H9 (cell line): ENCODE results near the gene HVCN1. TPM values are rescaled to one million over a fixed set of nuclear protein-coding genes. Genes with fewer than 3 reads are reported as not detected.

Source experiments
- DNase-seq: peaks from one replicate; pipeline ENCODE4 v3.0.0-alpha.2; 2017
- H2AFZ ChIP-seq: one replicate; pipeline ENCODE4 v1.6.1; 2013; ENCODE audit warnings: mild to moderate bottlenecking, low read length, control low read depth, moderate library complexity
- H2AK5ac ChIP-seq: 2 replicates; pipeline ENCODE4 v1.6.1; 2013; ENCODE audit warnings: low read length, control low read depth, mixed read lengths; ENCODE audit not compliant: insufficient read length
- H2BK120ac ChIP-seq: one replicate; pipeline ENCODE4 v1.6.1; 2013; ENCODE audit warnings: low read depth, mild to moderate bottlenecking, low read length, control low read depth, inconsistent platforms; ENCODE audit not compliant: poor library complexity, severe bottlenecking
- H2BK12ac ChIP-seq: 2 replicates; pipeline ENCODE4 v1.6.1; 2013; ENCODE audit warnings: low read length, control low read depth, mixed read lengths, low read depth; ENCODE audit not compliant: insufficient read length
- H2BK15ac ChIP-seq: 2 replicates; pipeline ENCODE4 v1.6.1; 2013; ENCODE audit warnings: low read depth, low read length, control low read depth
- H2BK20ac ChIP-seq: one replicate; pipeline ENCODE4 v1.6.1; 2013; ENCODE audit warnings: low read depth, mild to moderate bottlenecking, low read length, control low read depth, inconsistent platforms; ENCODE audit not compliant: poor library complexity, severe bottlenecking
- H2BK5ac ChIP-seq: 2 replicates; pipeline ENCODE4 v1.6.1; 2013; ENCODE audit warnings: low read length, control low read depth, mixed read lengths; ENCODE audit not compliant: insufficient read length
- H3K14ac ChIP-seq: 2 replicates; pipeline ENCODE4 v1.6.1; 2013; ENCODE audit warnings: low read length, control low read depth; ENCODE audit not compliant: insufficient read depth
- H3K18ac ChIP-seq: 2 replicates; pipeline ENCODE4 v1.6.1; 2013; ENCODE audit warnings: low read depth, mild to moderate bottlenecking, mixed read lengths, low read length, control low read depth; ENCODE audit not compliant: insufficient read length
- H3K23ac ChIP-seq: 2 replicates; pipeline ENCODE4 v1.6.1; 2013; ENCODE audit warnings: low read length, control low read depth, mixed read lengths, low read depth; ENCODE audit not compliant: insufficient read length
- H3K23me2 ChIP-seq: 2 replicates; pipeline ENCODE4 v1.6.1; 2013; ENCODE audit warnings: low read depth, mild to moderate bottlenecking, mixed read lengths, low read length, control low read depth; ENCODE audit not compliant: insufficient read length, poor library complexity, severe bottlenecking
- H3K27ac ChIP-seq: 2 replicates; pipeline ENCODE4 v1.5.1; 2013; ENCODE audit warnings: low read length, control low read depth, mixed read lengths, low read depth; ENCODE audit not compliant: insufficient read length
- H3K27me3 ChIP-seq: 2 replicates; pipeline ENCODE4 v1.6.1; 2013; ENCODE audit warnings: low read length, control low read depth, inconsistent platforms; ENCODE audit not compliant: insufficient read depth
- H3K4ac ChIP-seq: 2 replicates; pipeline ENCODE4 v1.6.1; 2013; ENCODE audit warnings: low read depth, mild to moderate bottlenecking, control low read depth, inconsistent platforms, low read length, moderate library complexity
- H3K4me1 ChIP-seq: 2 replicates; pipeline ENCODE4 v1.6.1; 2013; ENCODE audit warnings: low read length, control low read depth, inconsistent platforms; ENCODE audit not compliant: insufficient read depth
- H3K4me2 ChIP-seq: 2 replicates; pipeline ENCODE4 v1.6.1; 2013; ENCODE audit warnings: low read length, control low read depth, mixed read lengths; ENCODE audit not compliant: insufficient read length, insufficient read depth
- H3K56ac ChIP-seq: 2 replicates; pipeline ENCODE4 v1.6.1; 2013; ENCODE audit warnings: low read depth, mild to moderate bottlenecking, mixed read lengths, low read length, control low read depth; ENCODE audit not compliant: insufficient read length
- H3K79me1 ChIP-seq: 2 replicates; pipeline ENCODE4 v1.6.1; 2013; ENCODE audit warnings: low read depth, mild to moderate bottlenecking, moderate library complexity, low read length, control low read depth, inconsistent platforms; ENCODE audit not compliant: insufficient read depth, poor library complexity, severe bottlenecking
- H3K79me2 ChIP-seq: 2 replicates; pipeline ENCODE4 v1.6.1; 2013; ENCODE audit warnings: low read length, control low read depth, inconsistent platforms; ENCODE audit not compliant: insufficient read depth
- H3K9ac ChIP-seq: 2 replicates; pipeline ENCODE4 v1.6.1; 2013; ENCODE audit warnings: low read length, control low read depth, mixed read lengths; ENCODE audit not compliant: insufficient read length; ENCODE audit errors: extremely low read depth
- H3K9me3 ChIP-seq: one replicate; pipeline ENCODE4 v1.6.1; 2013; ENCODE audit warnings: low read depth, low read length, inconsistent platforms; ENCODE audit not compliant: control insufficient read depth
- H3T11ph ChIP-seq: one replicate; pipeline ENCODE4 v1.6.1; 2013; ENCODE audit warnings: mild to moderate bottlenecking, low read length, control low read depth, inconsistent platforms
- H4K20me1 ChIP-seq: one replicate; pipeline ENCODE4 v1.6.1; 2013; ENCODE audit not compliant: control insufficient read depth, insufficient read length, insufficient read depth
- H4K5ac ChIP-seq: 2 replicates; pipeline ENCODE4 v1.6.1; 2013; ENCODE audit warnings: low read depth, mild to moderate bottlenecking, mixed read lengths, low read length, control low read depth; ENCODE audit not compliant: insufficient read length
- H4K8ac ChIP-seq: replicated peaks from 2 replicates; pipeline ENCODE4 v1.6.1; 2013; ENCODE audit warnings: low read length, control low read depth, mixed read lengths, low read depth; ENCODE audit not compliant: insufficient read length
- H4K91ac ChIP-seq: 2 replicates; pipeline ENCODE4 v1.6.1; 2013; ENCODE audit warnings: low read depth, mild to moderate bottlenecking, moderate library complexity, mixed read lengths, low read length, control low read depth; ENCODE audit not compliant: insufficient read length
- H3K27ac Mint-ChIP-seq, 3 experiments: 2 replicates in 2 of 3; 3 replicates in 1 of 3; pipeline ENCODE4 v1.8.0; 2020 to 2021; ENCODE audit warnings: mixed read lengths in 3 of 3, mild to moderate bottlenecking in 1 of 3, moderate library complexity in 1 of 3
- H3K27me3 Mint-ChIP-seq: 2 replicates; pipeline ENCODE4 v1.8.0; 2021; ENCODE audit warnings: low read depth, mild to moderate bottlenecking, moderate library complexity, mixed read lengths
- H3K36me3 Mint-ChIP-seq, 3 experiments: 2 replicates in 2 of 3; 3 replicates in 1 of 3; pipeline ENCODE4 v1.8.0; 2020 to 2021; ENCODE audit warnings: low read depth in 3 of 3, mixed read lengths in 3 of 3; ENCODE audit not compliant: insufficient read depth in 1 of 3
- H3K4me1 Mint-ChIP-seq, 2 experiments: 2 replicates each; pipeline ENCODE4 v1.8.0; 2020; ENCODE audit warnings: mixed read lengths in 2 of 2
- H3K4me3 Mint-ChIP-seq, 2 experiments: 2 replicates in 1 of 2; 3 replicates in 1 of 2; pipeline ENCODE4 v1.8.0; 2020 to 2021; ENCODE audit warnings: mild to moderate bottlenecking in 2 of 2, mixed read lengths in 2 of 2, moderate library complexity in 1 of 2
- H3K9me3 Mint-ChIP-seq, 2 experiments: 2 replicates in 1 of 2; 3 replicates in 1 of 2; pipeline ENCODE4 v1.8.0; 2020; ENCODE audit warnings: mild to moderate bottlenecking in 2 of 2, mixed read lengths in 2 of 2, moderate library complexity in 1 of 2
- WGBS: extraction: QIAGEN DNeasy Blood & Tissue Kit; methylation state at CpG from one replicate; pipeline ENCODE4 v1.1.7; 2013; ENCODE audit warnings: missing lambda C conversion rate, low lambda C conversion rate, mixed read lengths; ENCODE audit not compliant: insufficient read length; ENCODE audit errors: extremely low coverage; 5-methylcytosine and 5-hydroxymethylcytosine counted together
- total RNA-seq: library from RNA; stranded (reverse); gene quantifications from 2 replicates; pipeline ENCODE4 v1.2.1, GENCODE V29; 2021
- TF ChIP-seq, protein P1 (sequence below): fragments of 200-600 bp; sonication (generic); conservative IDR thresholded peaks from 3 replicates; pipeline ENCODE4 v1.8.0; 2021; ENCODE audit warnings: antibody characterized with exemption, mild to moderate bottlenecking

HVCN1 gene
- total RNA-seq, 1 experiment from 2014 or later: 5.2 TPM

DNA sequence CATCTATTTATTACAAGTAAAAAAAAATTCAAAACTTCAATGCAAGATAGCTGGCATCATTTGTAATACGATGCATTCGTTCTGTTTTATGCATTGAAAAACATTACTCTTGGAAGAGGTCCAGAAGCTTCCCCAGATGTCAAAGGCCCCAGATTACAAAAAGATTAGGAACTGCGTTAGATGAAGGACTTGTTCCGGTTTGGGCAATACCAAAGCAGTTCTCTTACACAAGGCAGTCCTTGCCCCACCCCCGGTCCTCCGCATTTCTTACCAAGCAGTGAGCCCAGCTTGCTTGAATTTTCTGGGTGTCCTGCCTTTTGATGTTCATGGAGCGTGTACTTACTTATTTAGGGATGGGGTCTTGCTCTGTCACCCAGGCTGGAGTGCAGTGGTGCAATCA is 4.8 kb upstream of the HVCN1 start:
- no peak overlapping the region for H2AK5ac ChIP-seq
- no peak overlapping the region for H4K5ac ChIP-seq
- H4K91ac ChIP-seq: no peak overlapping the region
- TF ChIP-seq, protein P1, sequence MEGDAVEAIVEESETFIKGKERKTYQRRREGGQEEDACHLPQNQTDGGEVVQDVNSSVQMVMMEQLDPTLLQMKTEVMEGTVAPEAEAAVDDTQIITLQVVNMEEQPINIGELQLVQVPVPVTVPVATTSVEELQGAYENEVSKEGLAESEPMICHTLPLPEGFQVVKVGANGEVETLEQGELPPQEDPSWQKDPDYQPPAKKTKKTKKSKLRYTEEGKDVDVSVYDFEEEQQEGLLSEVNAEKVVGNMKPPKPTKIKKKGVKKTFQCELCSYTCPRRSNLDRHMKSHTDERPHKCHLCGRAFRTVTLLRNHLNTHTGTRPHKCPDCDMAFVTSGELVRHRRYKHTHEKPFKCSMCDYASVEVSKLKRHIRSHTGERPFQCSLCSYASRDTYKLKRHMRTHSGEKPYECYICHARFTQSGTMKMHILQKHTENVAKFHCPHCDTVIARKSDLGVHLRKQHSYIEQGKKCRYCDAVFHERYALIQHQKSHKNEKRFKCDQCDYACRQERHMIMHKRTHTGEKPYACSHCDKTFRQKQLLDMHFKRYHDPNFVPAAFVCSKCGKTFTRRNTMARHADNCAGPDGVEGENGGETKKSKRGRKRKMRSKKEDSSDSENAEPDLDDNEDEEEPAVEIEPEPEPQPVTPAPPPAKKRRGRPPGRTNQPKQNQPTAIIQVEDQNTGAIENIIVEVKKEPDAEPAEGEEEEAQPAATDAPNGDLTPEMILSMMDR: no peak
- DNase-seq: no peak
- peaks cover 5% of the 10 kb centered on the region for H3K23me2 ChIP-seq
- Mint-ChIP-seq H3K9me3 (no peaks in the 10 kb centered on the region; a peak in 1 of 5 replicates), H3K4me3 (no peak overlapping the region), H3K27ac (no peak overlapping the region), H3K36me3 (no peaks in the 10 kb centered on the region; a peak in 1 of 7 replicates), H3K4me1 (peaks cover 10 to 20% of the 10 kb centered on the region in 2 experiments), H3K27me3 (peaks cover 4% of the 10 kb centered on the region)
- no peak overlapping the region for H3K56ac ChIP-seq
- no peaks in the 10 kb centered on the region for H3K79me1 ChIP-seq
- no peak overlapping the region for H3K4ac ChIP-seq
- no peaks in the 10 kb centered on the region for H3K27me3 ChIP-seq
- no peak overlapping the region for H2BK20ac ChIP-seq
- H3K9ac ChIP-seq: no peak overlapping the region
- no peaks in the 10 kb centered on the region for H4K20me1 ChIP-seq
- H3K79me2 ChIP-seq: no peaks in the 10 kb centered on the region
- no peaks in the 10 kb centered on the region for H3K9me3 ChIP-seq
- no peaks in the 10 kb centered on the region for H3K4me1 ChIP-seq
- H4K8ac ChIP-seq: no peak overlapping the region
- WGBS: no CpG with 5 or more reads among the region's 7 CpGs
- H2AFZ ChIP-seq: no peak overlapping the region
- H2BK5ac ChIP-seq: no peak overlapping the region
- H3K18ac ChIP-seq: no peak overlapping the region
- H3K4me2 ChIP-seq: no peak overlapping the region
- no peak overlapping the region for H3T11ph ChIP-seq
- H2BK15ac ChIP-seq: no peak overlapping the region
- no peak overlapping the region for H3K27ac ChIP-seq
- H3K14ac ChIP-seq: no peak overlapping the region
- no peak overlapping the region for H2BK120ac ChIP-seq
- no peak overlapping the region for H2BK12ac ChIP-seq
- H3K23ac ChIP-seq: no peak overlapping the region
